Skeletal muscle tissue (tissue), 4 donors: ENCODE data around the gene GCNT2. TPM values are rescaled to one million over a fixed set of nuclear protein-coding genes. Genes with fewer than 3 reads are reported as not detected.
A peak's percentile ranks its signal among the peaks of the same experiment; 100 is the strongest.
"Not testable (repeated sequence)": the region's sequence is repeated elsewhere in the genome, so short reads cannot be mapped to it uniquely, and the experiment has no call there.

Source experiments
- H3K27ac ChIP-seq: one replicate; pipeline ENCODE4 v1.7.0; 2013; ENCODE audit warnings: mild to moderate bottlenecking, low read depth, low read length, inconsistent platforms
- H3K27me3 ChIP-seq, 3 donors: one replicate each; pipeline ENCODE4 v1.7.0; 2013; ENCODE audit warnings: low read length in 3 of 3; ENCODE audit not compliant: control insufficient read depth in 3 of 3, insufficient read depth in 3 of 3
- H3K36me3 ChIP-seq, 3 donors: one replicate each; pipeline ENCODE4 v1.7.0; 2013; ENCODE audit warnings: low read length in 3 of 3; ENCODE audit not compliant: control insufficient read depth in 3 of 3, insufficient read depth in 3 of 3
- H3K4me1 ChIP-seq, 3 donors: one replicate each; pipeline ENCODE4 v1.7.0; 2013; ENCODE audit warnings: low read length in 3 of 3, mild to moderate bottlenecking in 3 of 3; ENCODE audit not compliant: control insufficient read depth in 3 of 3, insufficient read depth in 3 of 3
- H3K4me3 ChIP-seq, 3 donors: one replicate each; pipeline ENCODE4 v1.7.0; 2013; ENCODE audit warnings: low read length in 3 of 3
- H3K9ac ChIP-seq, 3 donors: one replicate each; pipeline ENCODE4 v1.7.0; 2013; ENCODE audit warnings: low read length in 3 of 3, mild to moderate bottlenecking in 3 of 3, moderate library complexity in 2 of 3, low read depth in 1 of 3
- H3K9me3 ChIP-seq, 3 donors: one replicate each; pipeline ENCODE4 v1.7.0; 2013; ENCODE audit warnings: low read length in 3 of 3; ENCODE audit not compliant: control insufficient read depth in 3 of 3
- total RNA-seq: library from RNA; depleted of rRNA; stranded (reverse); fragments of >200 nt; gene quantifications from one replicate; pipeline ENCODE4 v1.2.3, GENCODE V29; 2014
- donor health status: Osteomylitis.

Gene GCNT2
- total RNA-seq, 1 donor from 2014 or later, result 3.1 TPM

- H3K9ac ChIP-seq, H3K4me3 ChIP-seq, H3K27me3 ChIP-seq, H3K4me1 ChIP-seq, H3K27ac ChIP-seq, H3K36me3 ChIP-seq, H3K9me3 ChIP-seq: not testable (repeated sequence)
Observed at GRCh38 chr6:10486944-10487588, 34.1 kb upstream of the GCNT2 start.

GRCh38 chr6:10487668-10488327 is 33.4 kb upstream of the GCNT2 start:
- Histone ChIP-seq H3K27me3 (peaks cover 0 to 9% (median 5%) of the 10 kb centered on the region in 3 donors), H3K27ac (no peak overlapping the region), H3K9me3 (peaks cover 0 to 2% (median 0%) of the 10 kb centered on the region in 3 donors), H3K36me3 (no peaks in the 10 kb centered on the region), H3K4me1 (no peaks in the 10 kb centered on the region), H3K9ac (no peak overlapping the region), H3K4me3 (no peak overlapping the region)

- Histone ChIP-seq H3K9me3 (peaks cover 0 to 2% (median 0%) of the 10 kb centered on the region in 3 donors), H3K4me1 (no peaks in the 10 kb centered on the region), H3K27ac (no peak overlapping the region), H3K36me3 (no peaks in the 10 kb centered on the region), H3K4me3 (no peak overlapping the region), H3K9ac (no peak overlapping the region), H3K27me3 (peaks cover 0 to 13% (median 8%) of the 10 kb centered on the region in 3 donors)
Observed at GRCh38 chr6:10491463-10491862, 29.7 kb upstream of the GCNT2 start.

- H3K4me3 ChIP-seq, H3K27ac ChIP-seq, H3K9ac ChIP-seq, H3K36me3 ChIP-seq, H3K4me1 ChIP-seq, H3K9me3 ChIP-seq: not testable (repeated sequence)
- H3K27me3 ChIP-seq, result peaks cover 0 to 13% (median 8%) of the 10 kb centered on the region in 3 donors
Observed at GRCh38 chr6:10491905-10492304, 29.2 kb upstream of the GCNT2 start.

GRCh38 chr6:10495029-10495428 is 26.1 kb upstream of the GCNT2 start:
- H3K36me3 ChIP-seq, result no peaks in the 10 kb centered on the region
- no peaks in the 10 kb centered on the region for H3K4me1 ChIP-seq
- no peak overlapping the region for H3K4me3 ChIP-seq
- peaks cover 0 to 4% (median 3%) of the 10 kb centered on the region in 3 donors for H3K27me3 ChIP-seq
- H3K9ac ChIP-seq, result no peak overlapping the region
- H3K9me3 ChIP-seq, result peaks cover 0 to 2% (median 0%) of the 10 kb centered on the region in 3 donors
- no peak overlapping the region for H3K27ac ChIP-seq

DNA sequence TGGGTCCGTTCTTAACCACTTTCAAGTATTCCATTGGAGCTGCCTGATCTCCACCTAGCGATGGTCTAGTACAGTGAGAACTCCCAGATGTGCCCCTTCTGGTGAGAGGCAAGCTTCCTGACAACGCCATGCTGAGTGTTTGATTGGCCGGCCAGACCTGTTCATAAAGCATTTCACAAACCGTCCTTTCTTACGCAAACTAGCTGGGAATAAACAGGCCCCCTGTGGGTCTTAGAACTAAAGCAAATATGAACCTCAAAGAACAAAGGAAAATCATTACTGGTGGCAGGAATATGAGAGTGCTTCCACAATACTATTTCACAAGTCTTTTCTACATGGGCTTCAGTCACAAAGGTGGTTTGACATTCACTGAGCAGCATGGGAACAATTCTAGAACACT is 15.6 kb upstream of the GCNT2 start:
- Histone ChIP-seq H3K9ac (no peak overlapping the region), H3K27me3 (peaks cover 0 to 16% (median 0%) of the 10 kb centered on the region in 3 donors), H3K27ac (no peak overlapping the region), H3K4me3 (no peak overlapping the region), H3K9me3 (no peaks in the 10 kb centered on the region), H3K4me1 (no peaks in the 10 kb centered on the region), H3K36me3 (no peaks in the 10 kb centered on the region)

DNA sequence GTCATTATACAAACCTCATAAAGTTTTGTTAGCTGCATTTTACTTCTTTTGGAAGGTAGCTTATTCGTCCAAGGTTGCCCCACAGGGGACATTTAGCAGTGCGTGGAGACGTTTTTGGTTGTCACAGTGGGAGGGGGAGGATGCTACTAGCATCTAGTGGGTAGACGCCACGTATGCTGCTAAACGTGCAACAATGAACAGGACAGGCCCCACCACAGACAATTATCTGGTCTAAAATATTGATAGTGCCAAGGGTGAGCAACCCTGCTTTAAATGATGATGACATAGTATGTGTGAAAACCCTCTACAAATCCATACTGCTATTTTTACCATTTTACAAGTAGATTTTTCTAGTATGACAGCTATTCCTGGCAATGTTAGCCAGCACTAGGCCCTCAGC is 13.9 kb upstream of the GCNT2 start:
- Histone ChIP-seq H3K4me1 (no peaks in the 10 kb centered on the region), H3K4me3 (no peak overlapping the region)

GRCh38 chr6:10507715-10508114 is 13.4 kb upstream of the GCNT2 start:
- no peaks in the 10 kb centered on the region for H3K36me3 ChIP-seq
- no peak overlapping the region for H3K27ac ChIP-seq
- no peaks in the 10 kb centered on the region for H3K9me3 ChIP-seq
- H3K9ac ChIP-seq, result no peak overlapping the region
- no peaks in the 10 kb centered on the region for H3K4me1 ChIP-seq
- no peak overlapping the region for H3K4me3 ChIP-seq
- peaks cover 0 to 6% (median 0%) of the 10 kb centered on the region in 3 donors for H3K27me3 ChIP-seq

More for the DNA sequence above, 13.9 kb upstream of the GCNT2 start:
- Histone ChIP-seq H3K27ac (no peak overlapping the region), H3K9ac (no peak overlapping the region), H3K27me3 (peaks cover 0 to 10% (median 0%) of the 10 kb centered on the region in 3 donors), H3K9me3 (no peaks in the 10 kb centered on the region), H3K36me3 (no peaks in the 10 kb centered on the region)

DNA sequence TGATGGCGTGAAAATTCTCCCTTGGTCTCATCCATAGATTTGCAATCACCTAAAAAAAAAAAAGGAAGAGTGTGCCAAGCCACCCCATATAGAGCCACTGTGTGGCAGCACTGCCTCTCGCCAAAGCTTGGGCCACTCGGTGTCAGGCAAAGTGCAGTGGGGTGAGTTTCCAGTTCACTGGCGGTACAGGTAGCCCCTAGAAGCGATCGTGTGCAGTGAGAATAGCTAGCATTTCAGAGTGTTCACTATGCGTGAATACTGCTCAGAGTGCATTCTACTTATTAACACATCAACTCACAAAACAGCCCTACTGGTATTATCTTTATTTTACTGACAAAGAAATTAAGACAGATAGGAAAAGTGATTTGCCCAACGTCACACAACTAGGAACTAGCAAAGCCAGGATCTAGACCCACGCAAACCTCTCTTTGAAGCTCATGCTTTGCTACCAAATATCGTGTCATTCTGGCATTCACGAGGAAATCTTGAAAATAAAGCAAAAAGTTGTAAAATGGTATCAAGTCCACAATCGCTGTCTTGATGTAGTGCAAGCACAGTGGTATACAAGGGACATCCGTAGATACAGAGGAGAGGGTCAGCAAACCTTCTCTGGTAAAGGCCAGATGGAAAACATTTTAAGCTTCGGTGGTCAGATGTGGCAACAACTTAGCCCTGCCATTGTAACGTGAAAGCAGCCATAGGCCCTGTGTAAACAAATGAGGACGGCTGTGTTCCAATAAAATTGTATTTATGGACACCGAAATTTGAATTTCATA is 10.4 kb upstream of the GCNT2 start:
- Histone ChIP-seq H3K9me3 (no peaks in the 10 kb centered on the region), H3K27me3 (peaks cover 0 to 3% (median 0%) of the 10 kb centered on the region in 3 donors), H3K27ac (peak overlapping the region; percentile 52), H3K4me1 (no peaks in the 10 kb centered on the region), H3K4me3 (peak overlapping the region in 2 of 3 donors; percentile 8 to 31), H3K36me3 (no peaks in the 10 kb centered on the region), H3K9ac (peak overlapping the region in 1 of 3 donors; percentile 10)

- H3K4me1 ChIP-seq, result no peaks in the 10 kb centered on the region
- H3K27ac ChIP-seq, result peak overlapping the region; percentile 52
- H3K27me3 ChIP-seq, result peaks cover 0 to 3% (median 0%) of the 10 kb centered on the region in 3 donors
- no peaks in the 10 kb centered on the region for H3K9me3 ChIP-seq
- peak overlapping the region in 1 of 3 donors; percentile 10 for H3K9ac ChIP-seq
- no peak overlapping the region for H3K4me3 ChIP-seq
- no peaks in the 10 kb centered on the region for H3K36me3 ChIP-seq
Observed at GRCh38 chr6:10511477-10511876, 9.7 kb upstream of the GCNT2 start.
